Liver (tissue), 3 donors: ENCODE measurements around the gene ABCC11.

Experiments used
- CTCF ChIP-seq: fragments of 150-350 bp; IDR thresholded peaks from 2 replicates; pipeline ENCODE4 v1.5.1; 2017; ENCODE audit warnings: improper control_type of control experiment, low read depth, low read length; ENCODE audit not compliant: missing input control
- FOXA1 ChIP-seq: IDR thresholded peaks from 2 replicates; pipeline ENCODE4 v1.6.1; 2016; ENCODE audit warnings: antibody characterized with exemption
- JUND ChIP-seq, 2 donors: IDR thresholded peaks; 2 replicates each; pipeline ENCODE4 v1.6.1; 2016; ENCODE audit warnings: antibody characterized with exemption in 2 of 2
- MAX ChIP-seq: IDR thresholded peaks from 2 replicates; pipeline ENCODE4 v1.6.1; 2016; ENCODE audit warnings: antibody characterized with exemption
- NR2F2 ChIP-seq: IDR thresholded peaks from 2 replicates; pipeline ENCODE4 v1.6.1; 2016; ENCODE audit warnings: antibody characterized with exemption
- RAD21 ChIP-seq, 2 donors: IDR thresholded peaks; 2 replicates each; pipeline ENCODE4 v1.6.1; 2016; ENCODE audit warnings: antibody characterized with exemption in 2 of 2, mild to moderate bottlenecking in 2 of 2
- REST ChIP-seq: IDR thresholded peaks from 2 replicates; pipeline ENCODE4 v1.6.1; 2016; ENCODE audit warnings: antibody characterized with exemption, mild to moderate bottlenecking
- RXRA ChIP-seq, 2 donors: IDR thresholded peaks; 2 replicates each; pipeline ENCODE4 v1.6.1; 2017 to 2018; ENCODE audit warnings: antibody characterized with exemption in 2 of 2, mild to moderate bottlenecking in 1 of 2
- YY1 ChIP-seq: IDR thresholded peaks from 2 replicates; pipeline ENCODE4 v1.6.1; 2016; ENCODE audit warnings: antibody characterized with exemption, mild to moderate bottlenecking
- ZBTB33 ChIP-seq: IDR thresholded peaks from 2 replicates; pipeline ENCODE4 v1.6.1; 2016; ENCODE audit warnings: antibody characterized with exemption
- donor health status: healthy.
- donor health status: healthy.

- TF ChIP-seq MAX (no peak), CTCF (no peak), RXRA (IDR thresholded peaks at IDR 0.05) (no peak), NR2F2 (no peak), FOXA1 (no peak), JUND (IDR thresholded peaks at IDR 0.05) (no peak), RAD21 (IDR thresholded peaks at IDR 0.05) (no peak), YY1 (no peak), REST (no peak), ZBTB33 (no peak)
These were observed 106.5 kb downstream of the ABCC11 start for GRCh38 chr16:48140821-48141220.
